HEK293 (cell line): Measurements from ENCODE around the gene NLGN1.

Source experiments
- CTCF ChIP-seq: fragments of 450-650 bp; formaldehyde crosslinking; IDR thresholded peaks from 2 replicates; pipeline ENCODE4 v1.5.1; 2016; ENCODE audit warnings: missing biosample characterization, missing genetic modification characterization
- MYNN ChIP-seq: fragments of 450-650 bp; formaldehyde crosslinking; IDR thresholded peaks from 2 replicates; pipeline ENCODE4 v1.5.1; 2016; ENCODE audit warnings: missing biosample characterization, missing genetic modification characterization, borderline replicate concordance
- SETDB1 ChIP-seq: IDR thresholded peaks from one replicate; pipeline ENCODE4 v1.6.1; 2017; ENCODE audit warnings: mild to moderate bottlenecking, low read length, moderate library complexity, mixed read lengths; ENCODE audit not compliant: insufficient read length
- SP7 ChIP-seq: fragments of 450-650 bp; formaldehyde crosslinking; IDR thresholded peaks from 2 replicates; pipeline ENCODE4 v1.5.1; 2016; ENCODE audit warnings: missing biosample characterization, missing genetic modification characterization
- ZFP37 ChIP-seq: fragments of 450-650 bp; formaldehyde crosslinking; IDR thresholded peaks from 2 replicates; pipeline ENCODE4 v1.5.1; 2016; ENCODE audit warnings: missing biosample characterization, missing genetic modification characterization
- ZNF112 ChIP-seq: fragments of 450-650 bp; formaldehyde crosslinking; IDR thresholded peaks from 2 replicates; pipeline ENCODE4 v1.5.0; 2017; ENCODE audit warnings: missing biosample characterization, missing genetic modification characterization
- TF ChIP-seq, protein P1 (sequence below): fragments of 450-650 bp; formaldehyde crosslinking; IDR thresholded peaks from 2 replicates; pipeline ENCODE4 v1.5.1; 2016; ENCODE audit warnings: missing biosample characterization, missing genetic modification characterization
- TF ChIP-seq, protein P2 (sequence below): fragments of 450-650 bp; formaldehyde crosslinking; IDR thresholded peaks from 2 replicates; pipeline ENCODE4 v1.5.1; 2016; ENCODE audit warnings: missing biosample characterization, missing genetic modification characterization

DNA sequence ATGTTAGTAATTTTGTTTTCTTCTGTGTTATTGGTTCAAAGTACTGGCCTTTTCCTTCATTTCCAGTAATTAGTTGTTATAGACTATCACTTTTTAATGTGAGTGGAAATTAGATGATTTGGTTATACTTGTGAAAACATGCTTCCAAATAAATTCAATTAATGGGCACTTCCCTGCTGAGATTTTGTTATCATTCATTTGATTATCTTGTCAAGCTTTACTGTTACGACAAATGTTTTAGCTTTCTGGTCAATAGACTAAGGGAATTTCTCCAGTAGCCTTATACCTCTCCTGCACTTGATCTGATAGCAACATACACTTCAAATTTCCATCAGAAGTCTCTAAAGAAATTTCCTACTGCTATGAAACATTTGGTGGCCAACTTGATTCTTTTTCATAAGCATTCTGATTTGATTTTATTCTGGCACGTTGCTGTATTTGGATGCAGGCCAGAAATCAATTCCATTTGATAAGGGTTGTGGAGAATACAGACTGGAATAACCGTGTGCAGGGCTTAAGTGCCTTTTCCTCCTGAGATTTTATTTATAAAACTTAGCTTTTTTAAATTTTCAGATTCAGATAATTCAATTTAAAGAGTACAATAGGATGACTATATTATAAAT is 887.8 kb downstream of the NLGN1 start:
- no peak for TF ChIP-seq CTCF (tag by site-specific recombination)
- TF ChIP-seq, protein P1, sequence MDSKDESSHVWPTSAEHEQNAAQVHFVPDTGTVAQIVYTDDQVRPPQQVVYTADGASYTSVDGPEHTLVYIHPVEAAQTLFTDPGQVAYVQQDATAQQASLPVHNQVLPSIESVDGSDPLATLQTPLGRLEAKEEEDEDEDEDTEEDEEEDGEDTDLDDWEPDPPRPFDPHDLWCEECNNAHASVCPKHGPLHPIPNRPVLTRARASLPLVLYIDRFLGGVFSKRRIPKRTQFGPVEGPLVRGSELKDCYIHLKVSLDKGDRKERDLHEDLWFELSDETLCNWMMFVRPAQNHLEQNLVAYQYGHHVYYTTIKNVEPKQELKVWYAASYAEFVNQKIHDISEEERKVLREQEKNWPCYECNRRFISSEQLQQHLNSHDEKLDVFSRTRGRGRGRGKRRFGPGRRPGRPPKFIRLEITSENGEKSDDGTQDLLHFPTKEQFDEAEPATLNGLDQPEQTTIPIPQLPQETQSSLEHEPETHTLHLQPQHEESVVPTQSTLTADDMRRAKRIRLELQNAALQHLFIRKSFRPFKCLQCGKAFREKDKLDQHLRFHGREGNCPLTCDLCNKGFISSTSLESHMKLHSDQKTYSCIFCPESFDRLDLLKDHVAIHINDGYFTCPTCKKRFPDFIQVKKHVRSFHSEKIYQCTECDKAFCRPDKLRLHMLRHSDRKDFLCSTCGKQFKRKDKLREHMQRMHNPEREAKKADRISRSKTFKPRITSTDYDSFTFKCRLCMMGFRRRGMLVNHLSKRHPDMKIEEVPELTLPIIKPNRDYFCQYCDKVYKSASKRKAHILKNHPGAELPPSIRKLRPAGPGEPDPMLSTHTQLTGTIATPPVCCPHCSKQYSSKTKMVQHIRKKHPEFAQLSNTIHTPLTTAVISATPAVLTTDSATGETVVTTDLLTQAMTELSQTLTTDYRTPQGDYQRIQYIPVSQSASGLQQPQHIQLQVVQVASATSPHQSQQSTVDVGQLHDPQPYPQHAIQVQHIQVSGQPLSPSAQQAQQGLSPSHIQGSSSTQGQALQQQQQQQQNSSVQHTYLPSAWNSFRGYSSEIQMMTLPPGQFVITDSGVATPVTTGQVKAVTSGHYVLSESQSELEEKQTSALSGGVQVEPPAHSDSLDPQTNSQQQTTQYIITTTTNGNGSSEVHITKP (tag by site-specific recombination), result no peak
- TF ChIP-seq ZNF112, result no peak
- no peak for TF ChIP-seq SETDB1
- no peak for TF ChIP-seq ZFP37 (tag by site-specific recombination)
- TF ChIP-seq, protein P2, sequence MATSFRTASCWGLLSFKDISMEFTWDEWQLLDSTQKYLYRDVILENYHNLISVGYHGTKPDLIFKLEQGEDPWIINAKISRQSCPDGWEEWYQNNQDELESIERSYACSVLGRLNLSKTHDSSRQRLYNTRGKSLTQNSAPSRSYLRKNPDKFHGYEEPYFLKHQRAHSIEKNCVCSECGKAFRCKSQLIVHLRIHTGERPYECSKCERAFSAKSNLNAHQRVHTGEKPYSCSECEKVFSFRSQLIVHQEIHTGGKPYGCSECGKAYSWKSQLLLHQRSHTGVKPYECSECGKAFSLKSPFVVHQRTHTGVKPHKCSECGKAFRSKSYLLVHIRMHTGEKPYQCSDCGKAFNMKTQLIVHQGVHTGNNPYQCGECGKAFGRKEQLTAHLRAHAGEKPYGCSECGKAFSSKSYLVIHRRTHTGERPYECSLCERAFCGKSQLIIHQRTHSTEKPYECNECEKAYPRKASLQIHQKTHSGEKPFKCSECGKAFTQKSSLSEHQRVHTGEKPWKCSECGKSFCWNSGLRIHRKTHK (tag by site-specific recombination), result no peak
- TF ChIP-seq MYNN, result no peak
- TF ChIP-seq SP7 (tag by site-specific recombination), result no peak
